Measurements from ENCODE around the gene FOLR3. TPM values are rescaled to one million over a fixed set of nuclear protein-coding genes. Genes with fewer than 3 reads are reported as not detected.

Gene FOLR3
- total and polyA plus RNA-seq, 2 donors (not counting 1 experiment from before 2014, with no cell fraction given): 0.99 to 1.4 TPM

- H3K36me3 ChIP-seq (ENCODE audit: control insufficient read depth, insufficient read depth, low read length): no peaks in the 10 kb centered on the region
- no peak overlapping the region for H3K9ac ChIP-seq (ENCODE audit: insufficient read depth, low read length)
- no peak for DNase-seq (ENCODE audit: low read depth in 2 of 2)
- no peak overlapping the region for H3K4me3 ChIP-seq (replicated peaks in 1 of 4; ENCODE audit: control extremely low read depth in 1 of 4, insufficient read depth in 1 of 4, low read depth in 3 of 4, low read length in 4 of 4)
- no peak overlapping the region for H2AFZ ChIP-seq (ENCODE audit: low read length)
- TF ChIP-seq, protein P1, sequence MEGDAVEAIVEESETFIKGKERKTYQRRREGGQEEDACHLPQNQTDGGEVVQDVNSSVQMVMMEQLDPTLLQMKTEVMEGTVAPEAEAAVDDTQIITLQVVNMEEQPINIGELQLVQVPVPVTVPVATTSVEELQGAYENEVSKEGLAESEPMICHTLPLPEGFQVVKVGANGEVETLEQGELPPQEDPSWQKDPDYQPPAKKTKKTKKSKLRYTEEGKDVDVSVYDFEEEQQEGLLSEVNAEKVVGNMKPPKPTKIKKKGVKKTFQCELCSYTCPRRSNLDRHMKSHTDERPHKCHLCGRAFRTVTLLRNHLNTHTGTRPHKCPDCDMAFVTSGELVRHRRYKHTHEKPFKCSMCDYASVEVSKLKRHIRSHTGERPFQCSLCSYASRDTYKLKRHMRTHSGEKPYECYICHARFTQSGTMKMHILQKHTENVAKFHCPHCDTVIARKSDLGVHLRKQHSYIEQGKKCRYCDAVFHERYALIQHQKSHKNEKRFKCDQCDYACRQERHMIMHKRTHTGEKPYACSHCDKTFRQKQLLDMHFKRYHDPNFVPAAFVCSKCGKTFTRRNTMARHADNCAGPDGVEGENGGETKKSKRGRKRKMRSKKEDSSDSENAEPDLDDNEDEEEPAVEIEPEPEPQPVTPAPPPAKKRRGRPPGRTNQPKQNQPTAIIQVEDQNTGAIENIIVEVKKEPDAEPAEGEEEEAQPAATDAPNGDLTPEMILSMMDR (conservative IDR thresholded peaks at IDR 0.05 in 1 of 2, IDR thresholded peaks at IDR 0.05 in 1 of 2; ENCODE audit: low read depth in 1 of 2, low read length in 2 of 2): no peak
- TF ChIP-seq EZH2 (IDR thresholded peaks at IDR 0.05; ENCODE audit: low read length, missing control alignments): no peak
- H3K4me2 ChIP-seq (ENCODE audit: extremely low read depth, insufficient read depth, low read length): no peak overlapping the region
- no peaks in the 10 kb centered on the region for H3K27me3 ChIP-seq (ENCODE audit: control insufficient read depth, insufficient read depth, low read length)
- H3K27ac ChIP-seq (ENCODE audit: insufficient read depth, low read length): no peak overlapping the region
- H3K4me1 ChIP-seq (ENCODE audit: control insufficient read depth, extremely low read depth, insufficient read depth, low read length): no peaks in the 10 kb centered on the region
- no peaks in the 10 kb centered on the region for H3K9me3 ChIP-seq (ENCODE audit: control insufficient read depth, insufficient read depth, low read depth, low read length)
- no peaks in the 10 kb centered on the region for H4K20me1 ChIP-seq (ENCODE audit: control insufficient read depth, extremely low read depth, insufficient read depth, low read length)
- no peaks in the 10 kb centered on the region for H3K79me2 ChIP-seq (ENCODE audit: control insufficient read depth, insufficient read depth, low read length)
These were observed 9.6 kb upstream of the FOLR3 start for GRCh38 chr11:72125956-72126355.

- Histone ChIP-seq H3K79me2 (ENCODE audit: control insufficient read depth, insufficient read depth, low read length) (no peaks in the 10 kb centered on the region), H3K4me2 (ENCODE audit: extremely low read depth, insufficient read depth, low read length) (no peak overlapping the region), H3K27me3 (ENCODE audit: control insufficient read depth, insufficient read depth, low read length) (no peaks in the 10 kb centered on the region), H3K4me3 (replicated peaks in 1 of 4; ENCODE audit: control extremely low read depth in 1 of 4, insufficient read depth in 1 of 4, low read depth in 3 of 4, low read length in 4 of 4) (no peak overlapping the region), H3K27ac (ENCODE audit: insufficient read depth, low read length) (no peak overlapping the region), H3K36me3 (ENCODE audit: control insufficient read depth, insufficient read depth, low read length) (no peaks in the 10 kb centered on the region), H3K9me3 (ENCODE audit: control insufficient read depth, insufficient read depth, low read depth, low read length) (no peaks in the 10 kb centered on the region), H3K4me1 (ENCODE audit: control insufficient read depth, extremely low read depth, insufficient read depth, low read length) (no peaks in the 10 kb centered on the region), H4K20me1 (ENCODE audit: control insufficient read depth, extremely low read depth, insufficient read depth, low read length) (no peaks in the 10 kb centered on the region), H2AFZ (ENCODE audit: low read length) (no peak overlapping the region), H3K9ac (ENCODE audit: insufficient read depth, low read length) (no peak overlapping the region)
- no peak for DNase-seq (ENCODE audit: low read depth in 2 of 2)
- no peak for TF ChIP-seq EZH2 (IDR thresholded peaks at IDR 0.05; ENCODE audit: low read length, missing control alignments)
- TF ChIP-seq, protein P1 (conservative IDR thresholded peaks at IDR 0.05 in 1 of 2, IDR thresholded peaks at IDR 0.05 in 1 of 2; ENCODE audit: low read depth in 1 of 2, low read length in 2 of 2): no peak
These were observed 7.6 kb upstream of the FOLR3 start for GRCh38 chr11:72127923-72128322.

DNA sequence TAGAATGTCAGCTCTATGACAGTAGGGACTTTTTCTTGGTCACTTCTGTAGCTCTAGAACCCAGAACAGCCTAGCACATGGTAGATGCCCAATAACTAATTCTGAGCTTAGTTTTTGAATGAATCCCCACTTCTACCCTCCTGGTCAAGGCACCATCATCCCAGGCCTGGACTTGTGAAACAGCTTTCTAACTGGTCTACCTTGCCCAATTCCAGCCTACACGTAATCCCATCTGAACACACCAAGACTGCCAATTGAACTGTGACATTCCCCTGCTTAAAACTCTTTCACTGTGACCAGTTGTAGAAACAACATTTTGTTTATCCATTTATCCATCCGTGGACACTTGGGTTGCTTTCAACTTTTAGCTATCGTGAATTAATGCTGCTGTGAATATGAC lies 6.1 kb upstream of the FOLR3 start:
- no peak for DNase-seq (ENCODE audit: low read depth in 2 of 2)
- no peaks in the 10 kb centered on the region for H4K20me1 ChIP-seq (ENCODE audit: control insufficient read depth, extremely low read depth, insufficient read depth, low read length)
- H3K4me1 ChIP-seq (ENCODE audit: control insufficient read depth, extremely low read depth, insufficient read depth, low read length): no peaks in the 10 kb centered on the region
- H3K36me3 ChIP-seq (ENCODE audit: control insufficient read depth, insufficient read depth, low read length): no peaks in the 10 kb centered on the region
- no peak for TF ChIP-seq EZH2 (IDR thresholded peaks at IDR 0.05; ENCODE audit: low read length, missing control alignments)
- TF ChIP-seq, protein P1 (conservative IDR thresholded peaks at IDR 0.05 in 1 of 2, IDR thresholded peaks at IDR 0.05 in 1 of 2; ENCODE audit: low read depth in 1 of 2, low read length in 2 of 2): no peak
- no peak overlapping the region for H3K4me3 ChIP-seq (replicated peaks in 1 of 4; ENCODE audit: control extremely low read depth in 1 of 4, insufficient read depth in 1 of 4, low read depth in 3 of 4, low read length in 4 of 4)
- H3K9me3 ChIP-seq (ENCODE audit: control insufficient read depth, insufficient read depth, low read depth, low read length): no peaks in the 10 kb centered on the region
- H2AFZ ChIP-seq (ENCODE audit: low read length): no peak overlapping the region
- no peaks in the 10 kb centered on the region for H3K27me3 ChIP-seq (ENCODE audit: control insufficient read depth, insufficient read depth, low read length)
- no peak overlapping the region for H3K9ac ChIP-seq (ENCODE audit: insufficient read depth, low read length)
- no peak overlapping the region for H3K27ac ChIP-seq (ENCODE audit: insufficient read depth, low read length)
- no peaks in the 10 kb centered on the region for H3K79me2 ChIP-seq (ENCODE audit: control insufficient read depth, insufficient read depth, low read length)
- H3K4me2 ChIP-seq (ENCODE audit: extremely low read depth, insufficient read depth, low read length): no peak overlapping the region

Data from fibroblast of lung (primary cell).